Right lobe of liver (tissue), 6 donors: ENCODE data around the gene ATP6V1G3. TPM values are rescaled to one million over a fixed set of nuclear protein-coding genes. Genes with fewer than 3 reads are reported as not detected.

Source experiments
- ATAC-seq, 4 donors: fragments of 200-7000 bp; cut with Tn5 transposase; one replicate each; pipeline ENCODE4 v1.9.1; 2020; ENCODE audit warnings: mild to moderate bottlenecking in 4 of 4, moderate library complexity in 4 of 4
- DNase-seq, 3 donors: peaks; one replicate each; pipeline ENCODE4 v3.0.0-alpha.2; 2020
- H3K27ac ChIP-seq, 3 donors: fragments of 200-600 bp; one replicate each; pipeline ENCODE4 v1.8.0; 2022
- H3K27me3 ChIP-seq, 2 donors: fragments of 200-600 bp; one replicate each; pipeline ENCODE4 v1.8.0; 2022
- H3K36me3 ChIP-seq, 4 donors: fragments of 200-600 bp; sonication (generic) in 1 of 4; one replicate each; pipeline versions ENCODE4 v1.5.1 to v1.8.0; 2017 to 2022; ENCODE audit warnings: control low read depth in 1 of 4
- H3K4me1 ChIP-seq, 4 donors: fragments of 200-600 bp; sonication (generic) in 1 of 4; one replicate each; pipeline versions ENCODE4 v1.5.1 to v1.8.0; 2017 to 2022; ENCODE audit warnings: control low read depth in 1 of 4
- H3K4me3 ChIP-seq, 3 donors: fragments of 200-600 bp; one replicate each; pipeline ENCODE4 v1.8.0; 2022
- H3K9me3 ChIP-seq, 4 donors: fragments of 200-600 bp; sonication (generic) in 1 of 4; one replicate each; pipeline versions ENCODE4 v1.5.1 to v1.8.0; 2017 to 2022; ENCODE audit warnings: control low read depth in 1 of 4
- CTCF ChIP-seq, 4 donors: fragments of 200-600 bp in 3 of 4; fragments of 450-650 bp in 1 of 4; IDR thresholded peaks; one replicate each; pipeline versions ENCODE4 v1.5.1 to v1.8.0; 2016 to 2022; ENCODE audit warnings: antibody characterized with exemption in 4 of 4, mild to moderate bottlenecking in 2 of 4
- POLR2A ChIP-seq: fragments of 450-650 bp; IDR thresholded peaks from one replicate; pipeline ENCODE4 v1.6.1; 2017; ENCODE audit warnings: antibody characterized with exemption, mild to moderate bottlenecking
- WGBS: methylation state at CpG from one replicate; pipeline ENCODE4 v1.1.6; 2018; ENCODE audit warnings: low coverage, low lambda C conversion rate; ENCODE audit not compliant: insufficient coverage; ENCODE audit errors: missing lambda C conversion rate; 5-methylcytosine and 5-hydroxymethylcytosine counted together
- intact Hi-C, 2 donors: fragments of 100-400 bp; cut with DNase I; formaldehyde crosslinking; loops; one replicate each; pipeline versions ENCODE4 v1.11.2 to v1.14.1; 2022
- total RNA-seq, 6 experiments: library from RNA; depleted of rRNA in 2 of 6; stranded (reverse); fragments of >200 nt in 2 of 6; fragmentation: NEBNext Ultra II Directional in 3 of 6; extraction: Animal tissue kit (Norgen Biotek cat#: 25700) in 3 of 6; gene quantifications; one replicate each; pipeline versions ENCODE4 v1.1.0 to v1.2.4, GENCODE V29; 2016 to 2023
- donor health status: DM: no; HTN: yes; CAD: no.
- donor health status: DM: no; HTN: no; CAD: no.
- donor health status: DM: no; HTN: no; CAD: no.
- donor health status: DM: no; HTN: yes; CAD: no.
- donor health status: DM: no; HTN: yes; CAD: no.

ATP6V1G3 gene
- total RNA-seq, 6 experiments from 2014 or later, result not detected

- DNase-seq (no peak), ATAC-seq (no peak)
- WGBS, result 63% methylated on average over 2 of the region's 2 CpGs
- Histone ChIP-seq H3K4me3 (no peak overlapping the region), H3K27me3 (no peaks in the 10 kb centered on the region), H3K9me3 (no peaks in the 10 kb centered on the region), H3K4me1 (no peaks in the 10 kb centered on the region), H3K36me3 (no peaks in the 10 kb centered on the region), H3K27ac (no peak overlapping the region)
- TF ChIP-seq POLR2A, result no peak
- no peak for TF ChIP-seq CTCF (IDR thresholded peaks at IDR 0.05)
- intact Hi-C loops, result no loop called here
These were observed 35.5 kb upstream of the ATP6V1G3 start for GRCh38 chr1:198575798-198576641.

DNA sequence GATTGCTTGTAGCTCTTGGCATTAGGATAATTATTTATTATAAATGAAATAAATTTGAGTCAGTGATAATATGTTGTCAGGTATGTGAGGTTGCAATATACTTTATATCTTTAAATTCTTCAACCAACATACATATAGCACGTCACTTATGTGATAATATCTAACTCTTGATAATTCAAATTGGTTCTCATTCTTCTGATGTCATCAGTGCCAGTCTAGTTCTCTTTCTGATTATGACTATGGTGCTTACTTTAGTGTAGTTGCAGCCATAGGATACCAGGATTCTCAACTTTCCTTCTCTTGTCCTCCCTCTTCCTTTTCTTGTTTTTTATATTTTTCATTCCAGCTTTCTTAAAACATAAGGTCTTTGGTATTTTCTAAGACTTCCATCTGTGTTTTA is 34.8 kb upstream of the ATP6V1G3 start:
- intact Hi-C loops, result no loop called here
- H3K27me3 ChIP-seq, result no peaks in the 10 kb centered on the region
- ATAC-seq, result no peak

GRCh38 chr1:198574325-198574724 is 33.8 kb upstream of the ATP6V1G3 start:
- Histone ChIP-seq H3K27ac (no peak overlapping the region), H3K27me3 (no peaks in the 10 kb centered on the region), H3K4me3 (no peak overlapping the region), H3K9me3 (no peaks in the 10 kb centered on the region), H3K36me3 (no peaks in the 10 kb centered on the region), H3K4me1 (no peaks in the 10 kb centered on the region)
- DNase-seq (no peak), ATAC-seq (no peak)
- intact Hi-C loops, result no loop called here
- TF ChIP-seq CTCF (IDR thresholded peaks at IDR 0.05) (no peak), POLR2A (no peak)
- WGBS, result 75% methylated on average over 1 of the region's 1 CpG

More for the DNA sequence above, 34.8 kb upstream of the ATP6V1G3 start:
- Histone ChIP-seq H3K9me3 (no peaks in the 10 kb centered on the region), H3K4me1 (no peaks in the 10 kb centered on the region), H3K4me3 (no peak overlapping the region), H3K36me3 (no peaks in the 10 kb centered on the region), H3K27ac (no peak overlapping the region)
- 46% methylated on average over 1 of the region's 1 CpG for WGBS
- no peak for DNase-seq
- no peak for TF ChIP-seq POLR2A
- TF ChIP-seq CTCF (IDR thresholded peaks at IDR 0.05), result no peak

DNA sequence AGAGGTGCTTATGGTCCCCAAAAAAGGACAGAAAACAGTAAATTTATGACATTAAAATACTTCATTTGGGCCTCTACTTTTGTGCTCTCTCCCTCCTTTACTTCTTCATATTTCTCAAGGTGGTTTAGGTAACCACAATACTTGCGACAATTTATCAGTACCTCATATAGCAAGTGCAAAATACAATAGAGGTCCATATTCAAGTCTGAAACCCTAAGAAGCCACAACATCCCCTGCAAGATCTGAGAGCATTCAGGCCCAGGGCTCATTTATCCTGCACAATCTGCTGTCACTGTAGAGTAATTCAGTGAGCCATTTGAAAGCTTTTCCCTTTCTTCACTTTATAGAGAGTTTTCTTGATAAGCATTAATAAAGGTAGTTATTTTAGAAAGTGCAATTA is 24.2 kb upstream of the ATP6V1G3 start:
- no peaks in the 10 kb centered on the region for H3K27me3 ChIP-seq
- H3K4me1 ChIP-seq, result no peaks in the 10 kb centered on the region
- H3K27ac ChIP-seq, result no peak overlapping the region
- intact Hi-C loops, result no loop called here
- no peak for TF ChIP-seq CTCF (IDR thresholded peaks at IDR 0.05)
- DNase-seq, result no peak
- H3K36me3 ChIP-seq, result no peaks in the 10 kb centered on the region
- WGBS, result 100% methylated on average over 1 of the region's 1 CpG
- H3K9me3 ChIP-seq, result no peaks in the 10 kb centered on the region
- no peak overlapping the region for H3K4me3 ChIP-seq
- peak in 2 of 4 donors; percentile 30 to 31 for ATAC-seq
